Amygdala (tissue), 56 donors: ENCODE data around the gene TECPR2.
"Not testable (repeated sequence)": the region's sequence is repeated elsewhere in the genome, so short reads cannot be mapped to it uniquely, and the experiment has no call there.

Experiments used
- DNase-seq, 56 donors: peaks; one replicate each; lab custom pipeline; 2025; lab: John Stamatoyannopoulos, UW

The TECPR2 gene

GRCh38 chr14:102333390-102333789, 29.4 kb upstream of the TECPR2 start:
- DNase-seq: no peak

- no peak for DNase-seq
Observed at GRCh38 chr14:102333795-102334705, 28.7 kb upstream of the TECPR2 start.

DNA sequence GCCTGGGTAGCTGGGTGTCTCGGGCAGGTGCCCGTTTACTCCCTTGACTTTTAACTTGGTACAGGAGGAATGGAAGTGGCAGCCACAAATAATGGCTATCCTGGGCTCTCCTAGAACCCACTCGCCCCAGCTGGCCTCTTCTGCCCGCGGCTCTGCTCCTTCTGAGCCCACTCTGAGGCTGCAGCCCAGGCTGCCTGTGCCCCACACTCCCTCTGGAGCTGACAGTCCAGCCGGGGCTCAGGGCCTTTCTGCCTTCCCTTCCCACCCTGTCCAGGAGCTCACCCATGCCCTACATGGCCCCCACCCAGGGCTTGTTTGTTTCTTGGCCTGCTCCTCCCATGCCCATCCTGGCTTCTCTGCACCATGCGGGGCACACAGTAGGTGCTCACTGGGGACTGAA, 27.6 kb upstream of the TECPR2 start:
- no peak for DNase-seq

GRCh38 chr14:102338724-102339123, 24.0 kb upstream of the TECPR2 start:
- no peak for DNase-seq

GRCh38 chr14:102341566-102341965, 21.2 kb upstream of the TECPR2 start:
- DNase-seq: no peak

DNA sequence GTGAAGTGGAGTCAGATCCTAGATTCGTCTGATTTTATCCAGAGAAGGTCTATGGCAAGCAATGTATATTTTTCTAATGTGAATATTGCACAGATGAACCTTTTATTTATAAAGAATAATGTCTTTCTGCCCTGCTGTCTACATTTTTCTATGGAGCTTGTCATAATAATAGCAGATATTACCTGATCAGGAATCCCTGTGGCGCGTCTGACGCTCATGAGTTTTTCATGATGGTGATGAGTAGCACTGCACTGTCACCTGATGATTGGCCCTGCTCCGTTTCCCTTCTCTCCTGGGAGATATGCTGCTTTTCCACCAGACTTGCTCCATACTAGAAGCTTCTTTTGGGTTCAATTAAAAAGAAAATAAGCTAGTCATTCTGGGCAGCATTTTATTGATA, 20.5 kb upstream of the TECPR2 start:
- DNase-seq: no peak

DNA sequence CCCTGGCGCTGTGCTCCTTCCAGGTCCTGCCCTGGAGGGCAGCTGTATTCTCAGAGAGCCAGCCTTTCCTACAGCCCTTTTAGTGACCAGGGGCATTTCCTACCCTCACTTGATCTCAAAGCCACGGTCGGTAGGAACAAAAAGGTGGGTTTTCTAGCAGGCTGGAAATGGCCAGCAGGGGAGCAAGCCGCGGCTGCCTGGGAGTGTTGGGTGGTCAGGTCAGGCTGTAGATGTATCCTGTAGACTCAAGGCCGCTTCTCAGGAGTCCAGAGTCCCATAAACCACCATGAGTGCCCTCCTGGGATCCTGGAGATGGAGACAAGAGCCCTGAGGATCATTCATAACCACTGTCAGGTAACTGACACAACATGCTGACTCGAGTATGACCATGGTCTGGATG, 18.7 kb upstream of the TECPR2 start:
- no peak for DNase-seq

GRCh38 chr14:102344485-102344884, 18.3 kb upstream of the TECPR2 start:
- DNase-seq: peak in 54 of 56 donors; percentile 16 to 92 (median 71)

- DNase-seq: no peak
Observed at GRCh38 chr14:102345232-102345631, 17.5 kb upstream of the TECPR2 start.

DNA sequence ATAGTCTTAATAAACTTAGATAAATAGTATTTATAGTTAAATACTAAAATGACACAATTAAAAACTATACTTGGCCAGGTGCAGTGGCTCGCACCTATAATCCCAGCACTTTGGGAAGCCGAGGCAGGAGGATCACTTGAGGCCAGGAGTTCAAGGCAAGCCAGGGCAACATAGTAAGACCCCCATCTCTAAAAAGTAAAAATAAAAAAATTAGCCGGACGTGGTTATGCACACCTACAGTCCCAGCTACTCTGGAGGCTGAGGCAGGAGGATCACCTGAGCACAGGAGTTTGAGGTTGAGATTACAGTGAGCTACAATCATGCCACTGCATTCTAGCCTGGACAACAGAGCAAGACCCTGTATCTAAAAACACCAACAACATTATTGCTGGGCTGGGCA, 16.1 kb upstream of the TECPR2 start:
- no peak for DNase-seq

DNA sequence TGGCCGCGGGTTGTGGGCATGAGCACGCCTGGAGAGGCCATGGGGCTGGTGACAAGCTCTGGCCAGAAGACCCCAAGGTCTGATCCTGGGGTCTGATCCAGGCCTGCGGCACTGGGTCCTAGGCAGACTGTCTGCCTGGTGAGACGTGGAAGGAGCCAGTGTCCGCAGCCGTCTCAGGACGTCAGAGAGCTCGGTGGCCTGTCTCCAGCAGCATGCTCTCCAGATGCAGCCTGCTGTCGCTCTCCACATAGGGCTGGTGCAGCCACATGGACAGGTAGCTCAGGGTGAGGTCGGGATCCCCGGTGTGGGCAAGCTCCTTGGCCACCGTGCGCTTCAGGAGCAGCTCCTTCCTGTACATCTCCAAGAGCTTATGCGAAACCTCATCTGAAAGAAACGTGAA, 14.4 kb upstream of the TECPR2 start:
- DNase-seq: no peak

DNA sequence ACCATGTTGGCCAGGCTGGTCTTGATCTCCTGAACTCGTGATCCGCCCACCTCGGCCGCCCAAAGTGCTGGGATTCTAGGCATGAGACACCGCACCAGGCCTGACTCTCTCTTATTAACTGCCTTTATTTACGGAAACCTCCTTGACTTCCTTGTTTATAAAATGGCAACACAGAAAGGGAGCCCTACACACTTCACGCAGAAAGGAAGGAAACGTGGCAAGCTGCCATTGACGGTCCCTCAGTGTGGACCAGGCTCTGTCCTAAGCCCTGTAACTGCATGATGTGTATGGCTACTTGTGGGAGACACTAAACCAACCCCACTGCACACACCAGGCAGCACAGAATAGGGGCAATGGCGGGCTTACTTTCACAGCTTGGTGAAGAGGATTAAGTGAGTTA, 11.7 kb upstream of the TECPR2 start:
- no peak for DNase-seq

GRCh38 chr14:102351593-102351992, 11.1 kb upstream of the TECPR2 start:
- DNase-seq: not testable (repeated sequence)

DNA sequence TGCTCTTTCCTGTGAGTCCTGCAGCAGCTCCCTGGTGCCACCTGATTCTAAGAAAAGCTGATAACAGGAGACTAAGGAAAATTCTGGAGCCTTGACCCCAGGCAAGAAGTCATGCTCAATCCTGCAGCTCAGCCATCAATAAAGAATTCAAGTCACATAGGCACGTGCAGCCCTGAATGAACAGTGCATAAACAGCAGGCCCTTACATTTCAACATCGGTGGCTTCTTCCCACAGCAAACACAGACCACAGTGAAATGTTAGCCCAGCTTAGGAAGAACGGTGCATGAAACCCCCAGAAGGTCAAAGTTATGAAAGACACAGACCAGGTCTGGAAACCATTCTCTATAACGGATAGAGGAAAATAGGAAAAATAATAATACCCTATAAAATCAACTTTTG, 10.5 kb upstream of the TECPR2 start:
- peak in 2 of 56 donors; percentile 28 to 51 for DNase-seq

GRCh38 chr14:102353126-102353619, 9.6 kb upstream of the TECPR2 start:
- no peak for DNase-seq

- no peak for DNase-seq
Observed at GRCh38 chr14:102356280-102356679, 6.5 kb upstream of the TECPR2 start.

GRCh38 chr14:102359341-102359740, 3.4 kb upstream of the TECPR2 start:
- no peak for DNase-seq

DNA sequence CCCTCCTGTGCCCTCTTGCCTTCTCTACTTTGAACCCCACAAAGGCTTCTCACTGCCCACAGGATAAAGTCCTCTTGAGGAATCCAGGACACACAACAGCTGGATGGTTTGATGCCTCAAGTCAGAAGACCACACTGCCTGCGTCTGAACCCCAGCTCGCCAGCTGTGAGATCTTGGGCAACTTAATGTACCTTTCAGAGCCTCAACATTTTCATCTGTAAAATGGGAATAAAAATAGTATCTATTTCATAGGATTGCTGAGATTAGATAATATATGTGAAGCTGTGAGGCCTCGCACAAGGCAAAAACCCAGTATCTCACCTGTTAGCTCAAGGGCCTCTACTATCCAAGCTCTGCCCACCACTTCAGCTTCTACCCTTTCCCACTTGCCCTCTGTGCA, 2.4 kb upstream of the TECPR2 start:
- no peak for DNase-seq

GRCh38 chr14:102362084-102362483, 657 bp upstream of the TECPR2 start:
- no peak for DNase-seq

GRCh38 chr14:102363182-102363943, 622 bp downstream of the TECPR2 start:
- DNase-seq: peak in 14 of 56 donors; percentile 28 to 79 (median 66)

GRCh38 chr14:102370305-102370809, 7.6 kb downstream of the TECPR2 start:
- no peak for DNase-seq
